ENCODE measurements around the gene CCDC9B.

The CCDC9B gene

GRCh38 chr15:40340740-40341400, at the start of gene CCDC9B:
Gene CCDC9B, minus strand, starts transcription at chr15:40340939. Its CDS starts 120 bp downstream, at chr15:40340819.
- peak; percentile 72 for DNase-seq

- DNase-seq, result no peak
Measured at GRCh38 chr15:40389824-40390595, 49.3 kb upstream of the CCDC9B start.

GRCh38 chr15:40388941-40389823, 48.4 kb upstream of the CCDC9B start:
- DNase-seq, result no peak

GRCh38 chr15:40386480-40386879, 45.7 kb upstream of the CCDC9B start:
- no peak for DNase-seq

- DNase-seq, result peak; percentile 93
Measured at GRCh38 chr15:40382580-40383456, 42.1 kb upstream of the CCDC9B start, which contains the start of gene KNSTRN. Gene KNSTRN, plus strand, starts transcription at chr15:40382721. Its CDS starts 115 bp downstream, at chr15:40382836.

GRCh38 chr15:40381818-40382529, 41.2 kb upstream of the CCDC9B start:
- DNase-seq, result no peak

- no peak for DNase-seq
Measured at GRCh38 chr15:40380636-40381035, 39.9 kb upstream of the CCDC9B start.

- no peak for DNase-seq
Measured at GRCh38 chr15:40379853-40380252, 39.1 kb upstream of the CCDC9B start.

- no peak for DNase-seq
Measured at GRCh38 chr15:40379374-40379773, 38.6 kb upstream of the CCDC9B start.

- DNase-seq, result no peak
Measured at GRCh38 chr15:40377606-40378005, 36.9 kb upstream of the CCDC9B start.

- DNase-seq, result no peak
Measured at GRCh38 chr15:40372981-40373380, 32.2 kb upstream of the CCDC9B start.

GRCh38 chr15:40369971-40370370, 29.2 kb upstream of the CCDC9B start:
- DNase-seq, result no peak

GRCh38 chr15:40369474-40369869, 28.7 kb upstream of the CCDC9B start:
- no peak for DNase-seq

- DNase-seq, result no peak
Measured at GRCh38 chr15:40368719-40369473, 28.2 kb upstream of the CCDC9B start.

- peak; percentile 90 for DNase-seq
Measured at GRCh38 chr15:40367686-40368611, 27.2 kb upstream of the CCDC9B start.

- no peak for DNase-seq
Measured at GRCh38 chr15:40367371-40367685, 26.6 kb upstream of the CCDC9B start.

- no peak for DNase-seq
Measured at GRCh38 chr15:40366457-40367370, 26.0 kb upstream of the CCDC9B start.

GRCh38 chr15:40365624-40366456, 25.1 kb upstream of the CCDC9B start:
- DNase-seq, result no peak

Measured in retina (tissue), 1 donor.